GM19467 (cell line): Measurements from ENCODE around the gene KLHL30.

ENCODE experiments used
- ATAC-seq: cut with Tn5 transposase; IDR thresholded peaks from one replicate; pipeline ENCODE4 v1.9.1; 2021; ENCODE audit warnings: mild to moderate bottlenecking, moderate library complexity; ENCODE audit not compliant: unreplicated experiment

The KLHL30 gene

DNA sequence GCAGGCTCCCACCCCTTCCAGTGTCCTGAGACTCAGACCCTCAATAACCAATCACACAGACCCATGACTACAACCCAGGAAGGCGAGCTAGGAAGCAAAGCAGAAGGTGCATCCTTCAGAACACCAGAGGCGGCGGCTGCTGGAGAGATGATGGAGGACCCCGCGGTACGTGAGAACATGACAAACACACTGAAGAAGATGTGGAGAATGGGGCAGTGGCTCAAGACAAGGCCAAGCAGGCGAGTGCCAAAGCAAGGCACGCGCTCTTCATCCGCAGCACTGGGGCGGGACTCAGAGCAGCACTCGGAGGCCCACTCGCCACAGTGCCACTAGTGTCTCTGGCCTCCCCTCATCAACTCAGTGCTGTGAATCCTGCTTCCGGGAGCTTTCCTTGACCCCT lies 34.0 kb downstream of the KLHL30 start:
- no peak for ATAC-seq

DNA sequence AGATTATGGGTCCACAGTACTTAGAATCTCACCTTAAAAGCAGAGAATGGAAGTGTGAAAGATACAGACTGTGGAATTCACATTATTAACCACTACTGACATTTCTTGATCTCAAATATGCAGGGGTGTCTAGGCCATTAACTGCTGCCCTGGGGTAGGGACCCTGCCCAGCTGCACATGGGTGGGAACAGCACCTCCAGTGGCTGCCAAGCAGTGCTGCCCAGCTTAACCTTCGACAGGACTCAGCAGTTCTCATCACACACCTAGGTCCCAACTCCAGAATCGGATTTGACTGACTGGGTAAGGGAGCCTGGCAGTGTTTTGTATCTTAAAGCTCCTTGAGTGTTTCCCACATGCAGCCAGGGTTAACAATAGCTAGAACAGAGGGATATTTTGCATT lies 35.2 kb downstream of the KLHL30 start:
- no peak for ATAC-seq

DNA sequence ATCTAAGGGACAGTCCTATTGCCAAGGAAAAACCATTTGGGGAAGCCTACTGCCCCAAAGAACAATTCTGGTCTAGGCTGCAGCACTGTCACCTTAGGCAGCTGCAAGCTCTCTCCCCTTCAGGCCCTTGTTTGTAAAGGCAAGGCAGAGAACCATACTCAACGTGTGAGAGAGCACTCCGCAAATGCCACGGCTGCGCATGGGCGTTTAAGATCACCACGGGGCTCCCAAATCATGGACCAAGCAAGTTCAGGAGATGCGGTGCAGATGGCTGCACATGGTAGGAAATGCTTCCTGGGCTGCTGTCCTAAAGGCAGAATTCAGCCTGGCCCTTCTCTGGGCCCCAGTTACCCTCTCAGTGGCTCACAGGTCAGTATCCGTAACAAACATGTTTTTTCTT lies 35.8 kb downstream of the KLHL30 start:
- no peak for ATAC-seq

DNA sequence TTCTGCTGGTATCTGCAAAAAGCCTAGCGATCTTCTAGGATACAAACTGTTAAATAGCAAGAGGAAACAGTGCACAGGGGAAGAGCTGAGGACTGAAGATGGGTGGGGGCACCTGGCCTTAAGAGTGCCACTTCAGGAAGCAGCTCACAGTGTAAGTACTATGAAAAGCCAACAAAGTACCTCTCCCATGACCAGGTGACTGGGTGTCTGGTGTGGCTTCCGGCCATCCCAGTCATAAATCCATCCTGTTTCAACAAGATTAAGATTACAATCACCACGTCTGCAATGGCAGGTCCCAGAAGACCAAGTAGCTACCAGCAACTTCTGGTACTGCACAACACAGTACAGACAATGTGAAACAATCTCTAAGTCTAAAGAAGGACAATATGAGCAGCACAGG lies 36.2 kb downstream of the KLHL30 start:
- no peak for ATAC-seq

DNA sequence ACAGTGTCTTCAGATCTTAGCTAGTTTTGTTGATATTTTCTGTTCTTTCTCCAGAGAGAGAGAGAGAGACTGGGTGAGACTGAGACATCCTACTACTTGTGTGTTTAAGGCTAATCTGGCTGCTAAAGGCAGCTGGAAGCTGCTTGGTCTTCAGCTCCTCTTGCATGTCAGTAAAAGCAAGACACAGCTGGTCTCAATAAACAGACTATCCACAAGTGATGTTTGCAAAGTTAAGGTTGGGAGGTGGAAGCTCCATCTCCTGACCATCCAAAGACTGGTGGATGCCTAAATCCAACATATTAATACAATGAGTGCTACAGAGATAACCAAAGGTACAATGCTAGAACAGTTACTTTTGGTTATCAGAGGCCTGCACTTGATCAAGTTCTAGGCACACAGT lies 38.1 kb downstream of the KLHL30 start:
- ATAC-seq = no peak

DNA sequence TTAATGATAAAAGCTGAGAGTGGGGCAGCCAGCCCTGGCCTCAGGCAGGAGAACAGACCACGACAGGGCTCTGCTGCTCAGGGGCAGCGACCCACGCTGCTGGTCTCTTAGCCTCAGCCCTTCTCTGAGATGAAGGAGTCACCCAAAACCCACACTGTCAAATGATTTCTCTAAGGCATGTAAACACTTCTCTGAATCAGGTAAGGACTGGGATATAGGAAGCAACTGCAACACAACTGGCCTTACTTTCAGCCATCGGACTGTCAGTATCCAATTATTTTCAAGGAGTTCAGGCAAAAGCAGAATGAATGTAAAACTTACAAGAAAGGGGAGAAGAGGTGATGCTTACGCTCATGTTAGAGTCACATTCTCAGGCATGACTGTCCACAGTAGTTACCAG lies 42.1 kb downstream of the KLHL30 start:
- no peak for ATAC-seq

DNA sequence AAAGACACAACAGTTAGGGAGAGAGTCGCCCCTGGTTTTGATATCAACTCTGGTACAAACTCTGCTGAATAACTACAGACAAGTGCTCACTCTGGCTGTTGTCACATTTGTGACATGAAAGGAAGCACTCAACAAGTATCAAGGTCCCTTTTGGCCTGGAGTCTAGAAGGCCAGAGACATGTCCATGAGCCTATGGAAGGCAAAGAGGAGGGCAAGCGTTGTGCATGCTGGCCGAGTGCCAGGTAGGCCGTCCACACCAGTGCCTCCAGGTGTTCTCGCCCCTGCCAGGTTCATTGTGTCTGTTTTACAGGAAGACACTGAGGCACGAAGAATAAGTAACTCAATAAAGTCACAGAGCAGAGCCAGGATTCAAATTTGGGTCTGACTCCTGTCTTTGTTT lies 43.9 kb downstream of the KLHL30 start:
- no peak for ATAC-seq

DNA sequence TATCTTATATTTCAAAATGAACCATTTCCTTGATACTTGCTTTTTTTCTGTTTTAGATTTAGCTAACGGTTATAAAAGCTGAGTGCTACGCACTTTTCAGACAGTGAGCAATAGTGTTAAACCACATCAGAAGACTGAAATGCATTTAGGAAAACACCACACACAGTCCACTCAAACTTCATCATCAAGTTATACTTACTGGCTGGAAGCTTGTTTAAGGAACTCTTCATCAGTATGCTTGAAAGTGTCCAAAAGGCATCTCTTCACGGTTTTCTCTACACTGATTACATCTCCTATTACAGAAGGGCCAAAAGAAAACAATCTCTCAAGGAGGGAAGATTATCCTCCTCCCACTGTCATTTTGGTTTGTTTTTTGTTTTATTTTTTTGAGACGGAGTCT lies 45.4 kb downstream of the KLHL30 start:
- no peak for ATAC-seq

DNA sequence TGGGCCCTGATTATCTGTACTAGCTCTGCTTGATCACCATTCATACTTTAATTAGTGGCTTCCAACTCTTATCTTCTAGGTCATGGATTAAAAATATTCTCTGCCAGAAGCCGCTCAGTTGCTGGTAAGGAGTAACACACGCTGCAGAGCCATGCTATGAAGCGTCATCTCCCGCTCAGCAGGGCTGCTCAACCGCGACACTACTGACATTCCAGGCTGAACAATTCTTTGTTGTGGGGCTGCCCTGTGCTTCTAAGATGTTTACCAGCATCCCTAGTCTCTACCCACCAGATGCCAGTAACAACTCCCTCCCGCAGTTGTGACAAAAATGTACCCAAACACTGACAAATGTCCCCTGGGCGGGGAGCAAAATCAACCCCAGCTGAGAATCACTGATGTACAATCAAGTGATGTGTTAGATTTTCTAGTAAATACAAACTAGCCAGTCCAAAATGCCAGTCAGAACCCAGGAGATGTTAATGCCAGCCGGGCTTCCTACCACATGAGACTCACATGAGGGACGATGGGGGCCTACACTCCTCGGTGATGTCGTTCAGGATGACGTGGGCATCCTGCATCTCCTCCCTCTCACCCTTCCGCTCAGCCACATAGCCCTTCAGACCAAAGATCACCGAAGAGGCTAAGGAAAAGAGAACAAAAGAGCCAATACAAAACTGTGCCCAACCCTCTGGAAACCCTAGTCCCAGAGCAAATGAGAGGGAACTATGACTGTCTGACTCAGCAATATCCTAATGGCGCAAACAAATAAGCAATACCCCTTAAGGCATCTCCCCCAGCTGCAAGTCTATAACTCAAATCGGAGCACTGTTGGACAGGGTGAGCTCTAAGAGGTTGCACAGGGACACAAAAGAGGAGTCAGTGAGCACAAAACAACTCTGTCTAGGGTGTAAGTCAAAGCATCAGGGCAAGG lies 49.4 kb downstream of the KLHL30 start:
- ATAC-seq = no peak

DNA sequence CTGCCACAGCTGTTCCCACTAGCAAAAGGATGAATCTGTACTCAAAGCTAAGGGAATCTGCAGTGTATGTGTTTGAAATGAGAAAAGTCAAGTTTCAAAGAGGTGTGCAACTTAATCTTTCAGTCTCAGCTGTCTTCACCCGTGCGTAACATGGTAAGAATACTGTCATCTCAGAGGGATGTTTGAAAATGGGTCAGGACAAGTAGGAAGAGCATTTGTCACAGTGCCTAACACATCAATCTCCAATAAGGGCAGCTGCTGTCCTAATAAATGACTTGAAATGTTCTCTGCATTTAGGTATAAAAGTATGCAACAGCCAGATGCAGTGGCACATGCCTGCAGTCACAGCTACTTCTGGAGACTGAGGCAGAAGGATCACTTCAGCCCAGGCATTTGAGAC lies 52.0 kb downstream of the KLHL30 start:
- no peak for ATAC-seq
